Natural killer cell (primary cell): ENCODE results near the gene DCDC1. TPM values are rescaled to one million over a fixed set of nuclear protein-coding genes. Genes with fewer than 3 reads are reported as not detected.

Source experiments
- ATAC-seq, 3 donors: fragments of 150-1000 bp in 2 of 3; fragments of 200-7000 bp in 1 of 3; cut with Tn5 transposase; 1 replicate in 1 of 3; 2 replicates in 2 of 3; pipeline ENCODE4 v1.10.0; 2021; ENCODE audit warnings: mild to moderate bottlenecking in 2 of 3, moderate library complexity in 2 of 3
- DNase-seq, 2 donors: peaks; one replicate each; pipeline versions ENCODE4 v3.0.0 to v3.0.0-alpha.2; 2013 to 2021; ENCODE audit warnings: mixed read lengths in 1 of 2
- H3K27ac ChIP-seq: one replicate; pipeline ENCODE4 v1.5.1; 2013; ENCODE audit warnings: mild to moderate bottlenecking, low read length
- H3K27me3 ChIP-seq: one replicate; pipeline ENCODE4 v1.6.1; 2013; ENCODE audit warnings: low read length; ENCODE audit not compliant: control insufficient read depth, insufficient read depth
- H3K36me3 ChIP-seq: one replicate; pipeline ENCODE4 v1.6.1; 2013; ENCODE audit warnings: low read length; ENCODE audit not compliant: control insufficient read depth, insufficient read depth
- H3K4me1 ChIP-seq: one replicate; pipeline ENCODE4 v1.6.1; 2013; ENCODE audit warnings: low read length; ENCODE audit not compliant: control insufficient read depth, insufficient read depth
- H3K4me3 ChIP-seq: one replicate; pipeline ENCODE4 v1.5.1; 2013; ENCODE audit warnings: low read length
- H3K9me3 ChIP-seq: one replicate; pipeline ENCODE4 v1.6.1; 2013; ENCODE audit warnings: low read length; ENCODE audit not compliant: control insufficient read depth, insufficient read depth
- H3K27ac Mint-ChIP-seq, 2 donors: one replicate each; pipeline ENCODE4 v1.8.0; 2022; ENCODE audit warnings: mild to moderate bottlenecking in 2 of 2, mixed read lengths in 2 of 2, moderate library complexity in 1 of 2
- H3K27me3 Mint-ChIP-seq, 2 donors: one replicate each; pipeline ENCODE4 v1.8.0; 2022; ENCODE audit warnings: low read depth in 2 of 2, mixed read lengths in 2 of 2
- H3K36me3 Mint-ChIP-seq: one replicate; pipeline ENCODE4 v1.8.0; 2022; ENCODE audit warnings: mixed read lengths
- H3K4me1 Mint-ChIP-seq, 2 donors: one replicate each; pipeline ENCODE4 v1.8.0; 2022; ENCODE audit warnings: mixed read lengths in 2 of 2
- H3K4me3 Mint-ChIP-seq: one replicate; pipeline ENCODE4 v1.8.0; 2022; ENCODE audit warnings: mild to moderate bottlenecking, moderate library complexity, mixed read lengths
- H3K9me3 Mint-ChIP-seq, 2 donors: one replicate each; pipeline ENCODE4 v1.8.0; 2022; ENCODE audit warnings: mixed read lengths in 2 of 2
- CTCF ChIP-seq: fragments of 200-600 bp; IDR thresholded peaks from one replicate; pipeline ENCODE4 v1.8.0; 2022; ENCODE audit warnings: antibody characterized with exemption
- WGBS: methylation state at CpG from one replicate; pipeline ENCODE4 v1.1.7; 2013; ENCODE audit warnings: missing lambda C conversion rate; ENCODE audit not compliant: insufficient coverage; 5-methylcytosine and 5-hydroxymethylcytosine counted together
- intact Hi-C: fragments of 100-400 bp; cut with micrococcal nuclease; formaldehyde crosslinking; loops from one replicate; pipeline ENCODE4 v1.14.2; 2022
- total RNA-seq, 4 donors: library from RNA; stranded (reverse); fragments of 120-200 nt in 1 of 4; gene quantifications; one replicate each; pipeline versions ENCODE4 v1.2.3 to v1.2.4, GENCODE V29; 2013 to 2022

DCDC1 gene
- total RNA-seq, 3 donors from 2014 or later (not counting 1 experiment from before 2014, with no cell fraction given), result not detected

GRCh38 chr11:30908857-30909256, 460.7 kb downstream of the DCDC1 start:
- H3K4me3 Mint-ChIP-seq, result no peak overlapping the region
- H3K36me3 ChIP-seq, result no peaks in the 10 kb centered on the region
- no peak for TF ChIP-seq CTCF
- H3K27ac ChIP-seq, result no peak overlapping the region
- peaks cover 0 to 6% of the 10 kb centered on the region in 2 donors for H3K27me3 Mint-ChIP-seq
- no peaks in the 10 kb centered on the region for H3K36me3 Mint-ChIP-seq
- WGBS, result 100% methylated on average over 1 of the region's 1 CpG
- H3K9me3 Mint-ChIP-seq, result no peaks in the 10 kb centered on the region
- ATAC-seq (no peak), DNase-seq (no peak)
- no peak overlapping the region for H3K4me3 ChIP-seq
- H3K4me1 Mint-ChIP-seq, result no peaks in the 10 kb centered on the region
- H3K27ac Mint-ChIP-seq, result no peak overlapping the region
- H3K4me1 ChIP-seq, result no peaks in the 10 kb centered on the region
- intact Hi-C loops, result no loop called here
- H3K9me3 ChIP-seq, result no peaks in the 10 kb centered on the region
- H3K27me3 ChIP-seq, result no peaks in the 10 kb centered on the region

- H3K4me3 ChIP-seq, result no peak overlapping the region
- WGBS, result no CpG with 5 or more reads among the region's 2 CpGs
Measured at GRCh38 chr11:30908272-30908671, 461.3 kb downstream of the DCDC1 start.

GRCh38 chr11:30902929-30903328, 466.6 kb downstream of the DCDC1 start:
- Histone ChIP-seq H3K4me3 (no peak overlapping the region), H3K9me3 (no peaks in the 10 kb centered on the region), H3K27me3 (no peaks in the 10 kb centered on the region), H3K36me3 (no peaks in the 10 kb centered on the region), H3K27ac (no peak overlapping the region), H3K4me1 (no peaks in the 10 kb centered on the region)
- Mint-ChIP-seq H3K36me3 (no peaks in the 10 kb centered on the region), H3K4me3 (no peak overlapping the region), H3K27me3 (no peaks in the 10 kb centered on the region), H3K9me3 (no peaks in the 10 kb centered on the region), H3K27ac (no peak overlapping the region), H3K4me1 (no peaks in the 10 kb centered on the region)
- intact Hi-C loops, result no loop called here
- no peak for ATAC-seq
- no peak for TF ChIP-seq CTCF
- DNase-seq, result no peak

More at GRCh38 chr11:30908272-30908671, 461.3 kb downstream of the DCDC1 start:
- DNase-seq, result no peak
- Histone ChIP-seq H3K27ac (no peak overlapping the region), H3K4me1 (no peaks in the 10 kb centered on the region), H3K27me3 (no peaks in the 10 kb centered on the region), H3K9me3 (no peaks in the 10 kb centered on the region), H3K36me3 (no peaks in the 10 kb centered on the region)
- Mint-ChIP-seq H3K27ac (no peak overlapping the region), H3K4me3 (no peak overlapping the region), H3K9me3 (no peaks in the 10 kb centered on the region), H3K27me3 (peaks cover 0 to 1% of the 10 kb centered on the region in 2 donors), H3K4me1 (no peaks in the 10 kb centered on the region), H3K36me3 (no peaks in the 10 kb centered on the region)
- intact Hi-C loops, result no loop called here
- no peak for ATAC-seq
- TF ChIP-seq CTCF, result no peak

- Histone ChIP-seq H3K36me3 (no peaks in the 10 kb centered on the region), H3K27me3 (no peaks in the 10 kb centered on the region), H3K4me3 (no peak overlapping the region), H3K27ac (no peak overlapping the region), H3K4me1 (no peaks in the 10 kb centered on the region), H3K9me3 (no peaks in the 10 kb centered on the region)
- peaks cover 3 to 6% of the 10 kb centered on the region in 2 donors for H3K27me3 Mint-ChIP-seq
- no peak overlapping the region for H3K27ac Mint-ChIP-seq
- ATAC-seq, result no peak
- no peak for DNase-seq
- 77% methylated on average over 2 of the region's 2 CpGs for WGBS
- H3K4me3 Mint-ChIP-seq, result no peak overlapping the region
- intact Hi-C loops, result no loop called here
- no peaks in the 10 kb centered on the region for H3K9me3 Mint-ChIP-seq
- H3K36me3 Mint-ChIP-seq, result no peaks in the 10 kb centered on the region
- H3K4me1 Mint-ChIP-seq, result no peaks in the 10 kb centered on the region
- no peak for TF ChIP-seq CTCF
Measured at GRCh38 chr11:30895046-30895445, 474.5 kb downstream of the DCDC1 start.
